Nucleus accumbens (tissue), 56 donors: Measurements from ENCODE around the gene VPS54.
"Not testable (repeated sequence)": the region's sequence is repeated elsewhere in the genome, so short reads cannot be mapped to it uniquely, and the experiment has no call there.

Experiments used
- DNase-seq, 56 donors: peaks; one replicate each; lab custom pipeline; 2025; lab: John Stamatoyannopoulos, UW

The VPS54 gene

DNA sequence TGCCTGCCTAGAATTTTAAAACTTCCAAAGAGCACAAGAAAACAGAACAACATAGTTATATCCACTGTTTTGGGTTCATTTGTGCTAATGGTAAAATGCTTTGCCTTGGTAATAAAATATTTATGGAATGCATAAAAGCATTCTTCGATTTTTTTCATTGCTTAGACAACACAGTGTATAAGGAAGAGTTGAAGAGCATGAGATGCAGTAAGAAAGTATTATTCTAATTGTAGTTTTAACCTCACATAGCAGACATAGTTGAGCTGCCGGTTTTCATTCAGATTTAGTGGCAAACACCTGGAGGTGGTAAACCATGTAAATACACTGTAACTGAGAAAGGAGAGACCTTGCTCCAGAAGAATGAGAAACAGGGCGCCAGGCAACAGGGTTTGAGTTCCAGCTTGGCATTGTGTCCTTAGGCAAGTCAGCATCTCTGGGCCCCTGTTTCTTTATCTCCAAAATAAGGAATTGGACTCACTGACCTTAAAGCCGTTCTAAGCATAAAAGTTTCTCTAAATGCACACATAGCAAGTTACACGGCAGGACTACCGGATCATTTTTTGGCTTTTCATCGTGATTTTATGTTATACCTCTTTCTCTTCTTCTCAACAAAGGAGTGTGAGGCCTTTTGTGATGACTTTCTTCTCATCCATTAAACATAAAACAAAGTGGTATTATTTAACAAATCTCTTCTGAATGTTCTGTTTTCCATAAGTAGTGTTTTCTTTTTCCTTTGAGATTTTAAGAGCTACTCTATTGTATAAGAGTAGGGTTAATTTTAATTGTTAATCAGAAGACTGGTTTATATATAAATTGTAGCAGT is 169.6 kb downstream of the VPS54 start:
- peak in 3 of 56 donors; percentile 13 to 32 (median 14) for DNase-seq

DNA sequence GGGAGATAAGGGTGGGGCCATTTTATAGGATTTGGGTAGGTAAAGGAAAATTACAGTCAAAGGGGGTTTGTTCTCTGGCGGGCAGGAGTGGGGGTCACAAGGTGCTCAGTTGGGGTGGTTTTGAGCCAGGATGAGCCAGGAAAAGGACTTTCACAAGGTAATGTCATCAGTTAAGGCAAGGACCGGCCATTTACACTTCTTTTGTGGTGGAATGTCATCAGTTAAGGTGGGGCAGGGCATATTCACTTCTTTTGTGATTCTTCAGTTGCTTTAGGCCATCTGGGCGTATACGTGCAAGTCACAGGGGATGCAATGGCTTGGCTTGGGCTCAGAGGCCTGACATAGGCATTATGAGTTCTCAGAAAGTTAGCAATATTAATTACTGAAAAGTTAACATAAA is 171.7 kb downstream of the VPS54 start:
- not testable (repeated sequence) for DNase-seq

DNA sequence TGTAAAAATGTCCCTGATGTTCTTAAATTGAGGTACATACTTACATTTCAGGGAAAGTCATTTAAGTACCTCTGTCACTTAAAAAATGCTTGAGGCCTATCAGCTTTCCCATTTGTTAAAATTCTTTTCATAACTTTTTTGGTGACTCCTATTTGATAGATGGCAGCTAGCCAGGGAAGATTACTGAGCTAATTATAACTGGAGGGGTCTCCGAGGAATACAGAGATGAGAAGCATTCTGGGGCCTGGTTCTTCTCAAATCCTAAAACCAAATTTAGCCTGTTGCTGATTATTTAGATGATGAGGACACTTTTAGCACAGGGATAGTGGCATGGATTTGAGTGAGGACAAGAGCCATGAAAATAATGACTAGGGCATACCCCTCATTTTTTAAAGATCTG is 172.7 kb downstream of the VPS54 start:
- no peak for DNase-seq

DNA sequence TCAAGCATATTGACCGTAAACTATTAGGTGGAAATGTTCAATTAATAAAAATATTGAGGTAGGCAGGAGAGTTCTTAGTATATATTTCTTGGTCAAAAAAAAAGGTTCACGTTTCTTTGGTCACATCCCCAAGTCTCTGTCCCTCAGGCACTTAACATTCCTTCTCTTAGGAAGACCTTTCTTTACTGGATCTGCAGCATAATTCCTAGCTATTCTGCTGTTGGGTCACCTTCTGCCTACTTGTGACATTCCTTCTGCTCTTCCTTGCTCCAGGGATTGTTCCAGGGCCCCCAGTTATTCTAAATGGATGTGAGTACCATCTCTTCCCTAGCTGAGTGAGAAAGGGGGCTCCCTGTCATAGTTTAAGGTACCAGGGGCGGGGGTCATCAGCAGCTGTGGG is 173.4 kb downstream of the VPS54 start:
- DNase-seq, result no peak

- DNase-seq, result no peak
These were observed 174.6 kb downstream of the VPS54 start for GRCh38 chr2:63844616-63845015.

DNA sequence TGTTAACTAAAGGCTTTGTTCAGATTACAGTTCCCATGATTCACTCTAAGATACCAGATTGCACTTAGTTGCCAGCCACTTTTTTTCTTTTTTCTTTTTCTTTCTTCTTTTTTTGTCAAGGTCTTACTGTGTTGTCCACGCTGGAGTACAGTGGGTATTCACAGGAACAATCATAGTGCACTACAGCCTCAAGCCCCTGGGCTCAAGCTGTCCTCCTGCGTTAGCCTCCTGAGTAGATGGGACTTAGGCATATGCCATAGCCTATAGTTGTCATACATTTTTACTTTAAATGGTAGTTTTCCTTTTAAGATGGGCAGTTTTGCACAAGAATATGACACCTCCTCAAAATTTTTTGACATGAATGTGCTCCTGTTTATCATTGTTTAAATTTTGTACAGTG is 175.4 kb downstream of the VPS54 start:
- no peak for DNase-seq

- DNase-seq, result no peak
These were observed 176.1 kb downstream of the VPS54 start for GRCh38 chr2:63843093-63843492.

- DNase-seq, result peak in 22 of 56 donors; percentile 3 to 62 (median 28)
These were observed 176.8 kb downstream of the VPS54 start for GRCh38 chr2:63842149-63843061.
